GM12892 (cell line): ENCODE results near the gene NDUFB5.

ENCODE experiments used
- POLR2A ChIP-seq: IDR thresholded peaks from 2 replicates; pipeline ENCODE4 v1.6.1; 2011; ENCODE audit warnings: low read depth, low read length, control low read depth
- POLR2AphosphoS5 ChIP-seq: IDR thresholded peaks from 2 replicates; pipeline ENCODE4 v1.6.1; 2011; ENCODE audit warnings: low read depth, low read length, control low read depth
- TAF1 ChIP-seq: IDR thresholded peaks from 2 replicates; pipeline ENCODE4 v1.6.1; 2011; ENCODE audit warnings: low read depth, mild to moderate bottlenecking, control low read depth, low read length, borderline replicate concordance

- TF ChIP-seq POLR2A (no peak), POLR2AphosphoS5 (no peak), TAF1 (no peak)
These were observed 61.9 kb downstream of the NDUFB5 start for GRCh38 chr3:179666436-179667035.
